Left lobe of liver (tissue), 2 donors: Measurements from ENCODE around the gene OR8K5. TPM values are rescaled to one million over a fixed set of nuclear protein-coding genes. Genes with fewer than 3 reads are reported as not detected.
"Not testable (repeated sequence)": the region's sequence is repeated elsewhere in the genome, so short reads cannot be mapped to it uniquely, and the experiment has no call there.

Experiments
- ATAC-seq: fragments of 200-7000 bp; cut with Tn5 transposase; one replicate; pipeline ENCODE4 v1.9.1; 2020; ENCODE audit warnings: mild to moderate bottlenecking, moderate library complexity
- DNase-seq: peaks from one replicate; pipeline ENCODE4 v3.0.0-alpha.2; 2020; ENCODE audit warnings: low spot score
- total RNA-seq: library from RNA; stranded (reverse); gene quantifications from one replicate; pipeline ENCODE4 v1.2.1, GENCODE V29; 2021
- donor health status: DM: no; HTN: no; CAD: no; lungs with moderate emphysema.
- donor health status: DM: no; HTN: yes; CAD: no.

Gene OR8K5, protein sequence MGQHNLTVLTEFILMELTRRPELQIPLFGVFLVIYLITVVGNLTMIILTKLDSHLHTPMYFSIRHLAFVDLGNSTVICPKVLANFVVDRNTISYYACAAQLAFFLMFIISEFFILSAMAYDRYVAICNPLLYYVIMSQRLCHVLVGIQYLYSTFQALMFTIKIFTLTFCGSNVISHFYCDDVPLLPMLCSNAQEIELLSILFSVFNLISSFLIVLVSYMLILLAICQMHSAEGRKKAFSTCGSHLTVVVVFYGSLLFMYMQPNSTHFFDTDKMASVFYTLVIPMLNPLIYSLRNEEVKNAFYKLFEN
- total RNA-seq = not detected

DNA sequence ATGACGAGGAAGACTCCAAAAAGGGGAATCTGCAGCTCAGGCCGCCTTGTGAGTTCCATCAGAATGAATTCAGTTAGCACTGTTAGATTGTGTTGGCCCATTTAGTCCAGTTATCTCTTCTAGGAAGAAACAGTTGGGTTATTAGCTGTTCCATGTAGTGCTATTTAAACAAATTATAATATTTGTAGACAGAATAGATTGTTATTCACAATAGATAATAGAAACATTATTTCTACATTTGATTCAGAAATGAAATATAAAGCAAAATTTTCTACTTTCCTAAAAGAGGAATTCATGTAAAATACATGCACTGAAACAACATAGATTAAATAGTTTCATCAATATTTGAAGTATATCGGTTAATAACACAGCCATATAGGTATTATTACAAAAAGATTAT, at the start of gene OR8K5:
TSS of gene OR8K5 (minus strand) at position 101 of the 400 bp plus-strand sequence. CDS start at position 101, 0 bp downstream.
- DNase-seq (no peak), ATAC-seq (no peak)

DNA sequence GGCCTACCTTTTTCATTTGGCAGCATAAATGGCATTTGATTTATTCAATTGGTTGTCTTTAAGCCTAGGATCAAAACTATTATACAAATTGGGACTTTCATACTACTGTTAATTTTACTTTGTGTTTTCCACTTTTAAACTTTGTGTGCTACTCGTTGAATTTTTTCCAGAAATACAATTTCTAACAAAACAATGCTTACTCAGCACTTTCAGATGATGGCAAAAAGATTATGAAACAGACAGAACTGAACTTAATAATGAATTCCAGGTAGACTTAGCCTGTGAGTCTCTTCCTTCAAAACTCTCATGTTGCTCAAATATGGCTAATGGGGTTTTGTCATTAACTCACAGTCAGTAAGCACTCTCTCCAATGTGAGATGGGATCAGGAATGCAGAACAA, 47.7 kb upstream of the OR8K5 start:
- DNase-seq = no peak
- ATAC-seq = no peak

DNA sequence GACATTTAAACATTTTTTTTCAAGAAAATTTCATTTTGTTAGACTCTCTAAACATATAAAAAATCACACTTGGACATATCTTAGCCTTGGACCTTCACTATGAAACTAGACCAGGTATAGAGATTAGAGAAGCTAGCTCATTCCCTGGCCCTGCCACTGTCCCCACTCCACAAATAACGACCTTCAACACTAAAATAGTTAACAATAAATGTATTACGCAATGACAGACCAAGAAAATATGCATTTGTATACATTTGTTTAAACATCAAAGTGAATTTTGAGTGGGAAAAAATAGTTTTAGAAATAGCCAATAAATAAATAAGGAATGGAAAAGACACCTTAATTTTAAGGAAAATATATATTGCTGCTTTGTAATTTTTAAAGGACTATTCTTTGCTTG, 37.2 kb upstream of the OR8K5 start:
- no peak for DNase-seq
- ATAC-seq = no peak

DNA sequence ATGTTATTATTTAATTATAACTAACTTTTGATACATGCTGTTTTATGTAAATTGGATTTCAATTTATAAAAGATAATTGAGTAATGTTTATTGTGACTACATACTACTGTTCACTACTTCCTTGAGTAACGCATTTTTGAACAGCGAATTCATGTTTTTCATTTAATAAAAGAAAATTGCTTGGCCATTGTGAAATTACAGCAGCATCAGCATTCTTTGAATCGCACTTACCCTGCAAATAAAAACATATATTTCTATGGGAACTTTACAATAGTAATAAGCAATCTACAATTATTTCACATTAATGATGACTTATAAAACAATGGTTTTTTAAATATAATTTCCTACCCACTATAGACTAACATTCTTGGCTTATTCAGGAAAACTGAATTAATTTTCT, 36.6 kb upstream of the OR8K5 start:
- ATAC-seq = no peak
- DNase-seq = no peak

DNA sequence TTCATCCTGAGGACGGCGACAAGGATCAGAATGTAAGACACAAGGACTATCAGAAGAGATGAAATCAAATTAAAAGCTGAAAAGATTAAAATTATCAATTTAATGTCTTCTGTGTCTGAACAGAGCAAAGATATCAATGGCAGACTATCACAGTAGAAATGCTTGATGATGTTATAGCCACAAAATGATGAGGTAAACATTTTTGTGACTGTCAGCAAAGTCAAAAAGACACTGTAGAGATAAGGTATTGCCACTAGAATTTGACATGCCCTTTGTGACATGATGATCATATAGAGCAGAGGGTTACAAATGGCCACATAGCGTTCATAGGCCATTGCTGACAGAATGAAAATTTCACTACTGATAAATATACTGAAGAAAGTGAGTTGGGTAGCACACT, 28.5 kb upstream of the OR8K5 start:
- no peak for DNase-seq
- ATAC-seq = no peak

DNA sequence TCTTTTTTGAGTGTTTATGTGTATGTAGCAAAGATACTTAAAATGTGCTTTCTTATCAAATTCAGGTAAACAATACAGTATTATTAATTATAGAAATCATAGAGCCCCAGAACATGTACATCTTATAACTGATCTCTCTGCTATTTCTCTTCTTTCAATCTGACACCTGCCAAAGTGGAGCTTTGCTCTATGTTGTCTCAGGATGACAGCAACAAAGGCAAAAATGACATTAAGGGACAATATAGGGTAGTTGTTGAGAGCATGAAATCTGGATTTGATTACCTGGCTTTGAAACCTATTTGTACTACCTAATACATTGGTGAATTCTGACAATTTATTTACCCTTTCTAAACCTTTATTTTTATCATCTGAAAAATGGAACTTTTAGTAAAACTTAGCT, 23.3 kb upstream of the OR8K5 start:
- DNase-seq = no peak

DNA sequence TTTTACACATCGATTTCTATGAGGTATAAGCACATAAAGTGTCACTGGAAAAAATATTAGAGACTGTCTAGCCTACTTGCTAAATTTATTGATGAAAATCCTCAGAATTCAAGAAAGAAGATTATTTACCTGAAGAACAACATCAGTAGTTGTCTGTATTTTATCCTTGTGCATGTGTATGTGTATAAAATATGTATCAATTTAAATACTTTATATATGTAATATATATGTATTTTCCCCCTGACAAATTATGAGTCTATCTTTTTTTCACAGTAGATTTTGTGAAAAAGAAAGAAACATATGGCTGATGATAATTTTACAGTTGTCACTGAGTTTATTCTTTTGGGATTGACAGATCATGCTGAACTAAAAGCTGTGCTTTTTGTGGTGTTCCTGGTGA, 16.2 kb upstream of the OR8K5 start, which contains the start of gene OR5J2:
TSS of gene OR5J2 (plus strand) at position 301 of the 400 bp plus-strand sequence. CDS start at position 301, 0 bp downstream.
- ATAC-seq = no peak
- no peak for DNase-seq

More for the DNA sequence above, 23.3 kb upstream of the OR8K5 start:
- ATAC-seq = no peak

DNA sequence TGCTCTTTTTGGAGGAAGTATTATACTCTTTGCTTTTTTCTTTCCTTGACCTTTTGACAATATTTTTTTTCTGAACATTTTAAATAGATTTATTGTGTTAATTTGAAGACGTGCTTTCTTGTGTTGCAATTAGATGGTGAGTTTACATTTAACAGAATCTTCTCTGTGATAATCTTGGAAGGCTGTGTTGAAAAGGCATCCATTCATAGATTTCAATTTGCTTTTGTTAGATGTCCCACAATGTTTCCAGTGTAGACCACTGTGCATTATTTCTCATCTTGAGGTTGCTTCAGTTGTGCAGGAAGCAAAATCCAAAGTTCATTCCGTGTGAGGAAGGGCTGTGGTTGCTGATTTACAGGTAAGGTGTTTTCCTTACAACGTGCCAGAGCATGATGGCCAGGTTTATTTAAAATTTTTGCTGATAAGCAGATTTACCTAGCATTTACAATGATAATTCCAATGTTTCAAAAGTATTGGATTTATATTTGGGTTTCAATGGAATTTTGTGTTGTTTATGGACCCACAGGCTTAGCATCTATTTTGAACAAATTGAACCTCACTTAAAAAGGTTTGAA, 12.2 kb upstream of the OR8K5 start:
- DNase-seq (no peak), ATAC-seq (no peak)

DNA sequence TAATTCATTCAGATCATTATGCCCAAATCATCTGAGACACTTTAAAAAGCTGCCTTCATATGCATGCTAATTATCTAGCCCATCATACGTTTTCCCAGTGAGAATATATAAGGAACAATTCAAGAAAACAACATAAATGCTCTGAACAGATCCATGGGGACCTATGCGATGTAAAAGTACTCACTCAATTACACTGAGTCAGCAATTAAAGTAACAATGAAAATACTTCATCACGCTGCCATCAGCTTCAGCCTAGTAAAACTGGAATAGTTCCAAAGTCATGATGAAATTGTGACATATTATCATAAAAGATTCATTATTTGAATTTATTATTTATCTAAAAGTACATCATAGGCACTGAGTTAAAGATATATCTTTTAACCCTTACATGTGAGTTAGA, 3.7 kb upstream of the OR8K5 start:
- DNase-seq = no peak
- ATAC-seq = no peak

DNA sequence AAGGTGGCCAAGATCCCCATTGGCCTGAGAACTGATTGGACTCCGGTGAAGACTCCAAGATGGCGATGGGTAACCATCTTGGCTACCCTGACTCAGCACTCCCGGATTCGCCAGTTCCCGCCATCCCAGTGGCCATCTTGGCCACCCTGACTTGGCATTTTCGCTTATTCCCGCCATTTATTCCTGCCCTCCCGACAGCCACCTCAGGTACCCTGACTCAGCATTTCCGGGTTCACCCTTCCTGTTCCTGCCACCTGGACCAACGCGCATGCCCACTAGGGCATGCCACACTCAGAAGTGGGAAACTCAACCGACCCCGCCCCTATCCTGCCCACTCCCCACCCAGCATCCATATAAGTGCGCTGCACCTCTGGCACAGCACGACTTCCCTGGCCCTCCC, 7.8 kb downstream of the OR8K5 start:
- DNase-seq = no peak
- ATAC-seq = no peak

DNA sequence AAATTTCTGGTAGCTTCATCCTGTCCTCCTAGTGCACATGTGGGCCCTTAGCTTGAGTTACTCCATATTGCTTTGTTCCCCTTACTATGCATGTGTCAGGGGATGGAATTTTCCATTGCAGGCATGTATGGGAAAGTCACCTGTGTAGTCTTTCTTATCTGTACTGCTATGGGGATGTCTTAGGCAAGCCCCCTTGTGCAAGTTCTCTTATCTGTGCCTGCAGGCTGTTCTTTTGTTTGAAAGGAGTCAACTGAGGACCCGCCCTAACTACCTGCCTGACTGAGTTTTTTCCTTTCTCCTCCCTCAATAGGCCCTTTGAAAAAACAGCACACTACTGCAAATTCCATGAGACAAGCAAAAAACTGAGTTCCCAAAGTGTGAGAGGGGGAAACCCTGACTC, 8.7 kb downstream of the OR8K5 start:
- ATAC-seq = no peak
- DNase-seq = no peak

DNA sequence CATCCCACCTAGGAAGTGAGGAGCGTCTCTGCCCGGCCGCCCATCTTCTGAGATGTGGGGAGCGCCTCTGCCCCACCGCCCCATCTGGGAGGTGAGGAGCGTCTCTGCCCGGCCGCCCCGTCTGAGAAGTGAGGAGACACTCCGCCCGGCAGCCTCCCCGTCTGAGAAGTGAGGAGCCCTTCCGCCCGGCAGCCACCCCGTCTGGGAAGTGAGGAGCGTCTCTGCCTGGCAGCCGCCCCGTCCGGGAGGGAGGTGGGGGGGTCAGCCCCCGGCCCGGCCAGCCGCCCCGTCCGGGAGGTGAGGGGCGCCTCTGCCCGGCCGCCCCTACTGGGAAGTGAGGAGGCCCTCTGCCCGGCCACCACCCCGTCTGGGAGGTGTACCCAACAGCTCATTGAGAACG, 16.4 kb downstream of the OR8K5 start:
- DNase-seq, ATAC-seq: not testable (repeated sequence)

DNA sequence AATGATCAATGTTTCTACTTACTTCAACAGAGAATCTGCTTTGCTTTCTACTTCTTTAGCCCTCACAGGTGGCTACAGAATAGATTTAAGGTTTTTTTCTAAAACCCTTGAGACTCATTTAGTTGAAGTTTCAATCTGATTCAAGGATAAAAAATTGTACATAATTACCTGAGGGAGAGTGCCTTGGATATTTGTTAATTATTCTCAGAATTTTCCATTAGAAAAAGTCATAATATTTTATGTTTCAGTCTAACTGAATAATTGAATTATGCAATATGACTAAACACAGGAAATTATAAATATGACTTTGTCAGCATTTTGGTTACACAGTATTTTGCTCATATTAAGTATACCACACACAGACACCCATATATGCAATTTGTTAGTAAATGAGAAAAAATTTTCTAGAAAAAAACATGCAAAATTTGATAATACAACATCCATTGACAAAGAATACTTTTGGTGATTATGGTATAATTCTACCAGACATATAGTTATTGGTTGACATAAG, 19.9 kb downstream of the OR8K5 start, which contains the start of gene OR8J3:
TSS of gene OR8J3 (minus strand) at position 51 of the 511 bp plus-strand sequence. CDS start 2,483 bp downstream, outside the sequence.
- DNase-seq = no peak
- no peak for ATAC-seq

DNA sequence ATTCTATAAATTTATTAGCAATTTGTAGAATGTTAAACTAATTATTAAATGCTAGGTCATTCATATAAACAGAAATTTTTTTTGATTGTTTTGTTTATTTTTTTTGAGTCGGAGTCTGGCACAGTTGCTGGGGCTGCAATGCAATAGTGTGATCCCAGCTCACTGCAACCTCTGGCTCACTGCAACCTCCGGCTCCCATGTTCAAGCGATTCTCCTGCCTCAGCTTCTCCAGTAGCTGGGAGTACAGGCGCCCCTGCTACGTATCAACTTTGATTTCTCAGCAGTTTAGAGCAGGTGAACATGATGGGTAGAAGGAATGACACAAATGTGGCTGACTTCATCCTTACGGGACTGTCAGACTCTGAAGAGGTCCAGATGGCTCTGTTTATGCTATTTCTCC, 38.0 kb downstream of the OR8K5 start, which contains the start of gene OR8H3:
TSS of gene OR8H3 (plus strand) at position 301 of the 400 bp plus-strand sequence. CDS start at position 301, 0 bp downstream.
- DNase-seq (no peak), ATAC-seq (no peak)

Other genes starting within 250 kb of the OR8K5 start
- not detected for gene OR5W2, start 245.7 kb downstream of the OR8K5 start, total RNA-seq
- gene OR5I1, start 223.9 kb downstream of the OR8K5 start, total RNA-seq = not detected
- not detected for gene OR10AG1, start 190.4 kb downstream of the OR8K5 start, total RNA-seq
- not detected for gene OR5F1, start 165.7 kb downstream of the OR8K5 start, total RNA-seq
- gene OR5AS1, start 132.7 kb downstream of the OR8K5 start, total RNA-seq = not detected
- not detected for gene OR8I2, start 67.0 kb downstream of the OR8K5 start, total RNA-seq
- not detected for gene OR8H2, start 56.6 kb downstream of the OR8K5 start, total RNA-seq
- gene OR8H3, start 37.9 kb downstream of the OR8K5 start, total RNA-seq = not detected
- not detected for gene OR8J3, start 20.1 kb downstream of the OR8K5 start, total RNA-seq
- not detected for gene OR5J2, start 16.3 kb upstream of the OR8K5 start, total RNA-seq
- gene OR5T2, start 73.9 kb upstream of the OR8K5 start, total RNA-seq = not detected
- not detected for gene OR5T3, start 91.9 kb upstream of the OR8K5 start, total RNA-seq
- gene OR5T1, start 113.8 kb upstream of the OR8K5 start, total RNA-seq = not detected
- not detected for gene OR8H1, start 131.9 kb upstream of the OR8K5 start, total RNA-seq
- not detected for gene OR8K3, start 154.8 kb upstream of the OR8K5 start, total RNA-seq
- not detected for gene OR8K1, start 185.7 kb upstream of the OR8K5 start, total RNA-seq
- gene OR8J1, start 194.0 kb upstream of the OR8K5 start, total RNA-seq = not detected
- gene OR8U1, start 215.3 kb upstream of the OR8K5 start, total RNA-seq = not detected